Measurements from ENCODE around the gene PAEP. TPM values are rescaled to one million over a fixed set of nuclear protein-coding genes. Genes with fewer than 3 reads are reported as not detected.
"Not testable (repeated sequence)": the region's sequence is repeated elsewhere in the genome, so short reads cannot be mapped to it uniquely, and the experiment has no call there.

PAEP gene
- total RNA-seq, 3 donors from 2014 or later (not counting 1 experiment from before 2014, with no cell fraction given), result not detected

GRCh38 chr9:135525241-135526088 is 36.1 kb upstream of the PAEP start:
- intact Hi-C loops (cut with micrococcal nuclease), result no loop called here
- 85% methylated on average over 28 of the region's 31 CpGs for WGBS (ENCODE audit: insufficient coverage)
- no peaks in the 10 kb centered on the region for H3K36me3 Mint-ChIP-seq
- no peak overlapping the region for H3K4me3 Mint-ChIP-seq
- no peaks in the 10 kb centered on the region for H3K27me3 ChIP-seq (ENCODE audit: control insufficient read depth, insufficient read depth, low read length)
- no peaks in the 10 kb centered on the region for H3K9me3 Mint-ChIP-seq
- no peak overlapping the region for H3K27ac Mint-ChIP-seq
- H3K4me3 ChIP-seq (ENCODE audit: low read length), result no peak overlapping the region
- ATAC-seq, result no peak
- no peaks in the 10 kb centered on the region for H3K9me3 ChIP-seq (ENCODE audit: control insufficient read depth, insufficient read depth, low read length)
- no peak overlapping the region for H3K27ac ChIP-seq (ENCODE audit: low read length)
- H3K4me1 ChIP-seq (ENCODE audit: control insufficient read depth, insufficient read depth, low read length), result no peaks in the 10 kb centered on the region
- TF ChIP-seq, protein P1, sequence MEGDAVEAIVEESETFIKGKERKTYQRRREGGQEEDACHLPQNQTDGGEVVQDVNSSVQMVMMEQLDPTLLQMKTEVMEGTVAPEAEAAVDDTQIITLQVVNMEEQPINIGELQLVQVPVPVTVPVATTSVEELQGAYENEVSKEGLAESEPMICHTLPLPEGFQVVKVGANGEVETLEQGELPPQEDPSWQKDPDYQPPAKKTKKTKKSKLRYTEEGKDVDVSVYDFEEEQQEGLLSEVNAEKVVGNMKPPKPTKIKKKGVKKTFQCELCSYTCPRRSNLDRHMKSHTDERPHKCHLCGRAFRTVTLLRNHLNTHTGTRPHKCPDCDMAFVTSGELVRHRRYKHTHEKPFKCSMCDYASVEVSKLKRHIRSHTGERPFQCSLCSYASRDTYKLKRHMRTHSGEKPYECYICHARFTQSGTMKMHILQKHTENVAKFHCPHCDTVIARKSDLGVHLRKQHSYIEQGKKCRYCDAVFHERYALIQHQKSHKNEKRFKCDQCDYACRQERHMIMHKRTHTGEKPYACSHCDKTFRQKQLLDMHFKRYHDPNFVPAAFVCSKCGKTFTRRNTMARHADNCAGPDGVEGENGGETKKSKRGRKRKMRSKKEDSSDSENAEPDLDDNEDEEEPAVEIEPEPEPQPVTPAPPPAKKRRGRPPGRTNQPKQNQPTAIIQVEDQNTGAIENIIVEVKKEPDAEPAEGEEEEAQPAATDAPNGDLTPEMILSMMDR (IDR thresholded peaks at IDR 0.05), result no peak
- H3K27me3 Mint-ChIP-seq (ENCODE audit: low read depth in 2 of 2), result no peaks in the 10 kb centered on the region
- H3K36me3 ChIP-seq (ENCODE audit: control insufficient read depth, insufficient read depth, low read length), result no peaks in the 10 kb centered on the region
- H3K4me1 Mint-ChIP-seq, result no peaks in the 10 kb centered on the region
- DNase-seq, result peak in 1 of 2 donors; percentile 11

GRCh38 chr9:135526089-135526729 is 35.3 kb upstream of the PAEP start:
- 73% methylated on average over 8 of the region's 11 CpGs for WGBS (ENCODE audit: insufficient coverage)
- Mint-ChIP-seq H3K4me3 (no peak overlapping the region), H3K27me3 (ENCODE audit: low read depth in 2 of 2) (peaks cover 0 to 1% of the 10 kb centered on the region in 2 donors), H3K36me3 (no peaks in the 10 kb centered on the region), H3K9me3 (no peaks in the 10 kb centered on the region), H3K4me1 (no peaks in the 10 kb centered on the region), H3K27ac (no peak overlapping the region)
- H3K27ac ChIP-seq (ENCODE audit: low read length), result no peak overlapping the region
- no peaks in the 10 kb centered on the region for H3K36me3 ChIP-seq (ENCODE audit: control insufficient read depth, insufficient read depth, low read length)
- H3K9me3 ChIP-seq (ENCODE audit: control insufficient read depth, insufficient read depth, low read length), result no peaks in the 10 kb centered on the region
- no peaks in the 10 kb centered on the region for H3K27me3 ChIP-seq (ENCODE audit: control insufficient read depth, insufficient read depth, low read length)
- H3K4me3 ChIP-seq (ENCODE audit: low read length), result no peak overlapping the region
- TF ChIP-seq, protein P1 (IDR thresholded peaks at IDR 0.05), result no peak
- H3K4me1 ChIP-seq (ENCODE audit: control insufficient read depth, insufficient read depth, low read length), result no peaks in the 10 kb centered on the region
- intact Hi-C loops (cut with micrococcal nuclease), result no loop called here
- ATAC-seq (no peak), DNase-seq (peak in 1 of 2 donors; percentile 7)

GRCh38 chr9:135526730-135527571 is 34.6 kb upstream of the PAEP start:
- TF ChIP-seq, protein P1 (IDR thresholded peaks at IDR 0.05), result no peak
- no peaks in the 10 kb centered on the region for H3K4me1 ChIP-seq (ENCODE audit: control insufficient read depth, insufficient read depth, low read length)
- no peaks in the 10 kb centered on the region for H3K9me3 ChIP-seq (ENCODE audit: control insufficient read depth, insufficient read depth, low read length)
- no peaks in the 10 kb centered on the region for H3K9me3 Mint-ChIP-seq
- H3K4me3 Mint-ChIP-seq, result no peak overlapping the region
- 78% methylated on average over 30 of the region's 30 CpGs for WGBS (ENCODE audit: insufficient coverage)
- H3K27me3 ChIP-seq (ENCODE audit: control insufficient read depth, insufficient read depth, low read length), result peaks cover 2% of the 10 kb centered on the region
- H3K36me3 Mint-ChIP-seq, result no peaks in the 10 kb centered on the region
- H3K27ac ChIP-seq (ENCODE audit: low read length), result no peak overlapping the region
- intact Hi-C loops (cut with micrococcal nuclease), result no loop called here
- no peak overlapping the region for H3K27ac Mint-ChIP-seq
- peaks cover 3 to 9% of the 10 kb centered on the region in 2 donors for H3K27me3 Mint-ChIP-seq (ENCODE audit: low read depth in 2 of 2)
- DNase-seq, result peak in 1 of 2 donors; percentile 13
- no peaks in the 10 kb centered on the region for H3K4me1 Mint-ChIP-seq
- ATAC-seq, result no peak
- H3K4me3 ChIP-seq (ENCODE audit: low read length), result no peak overlapping the region
- no peaks in the 10 kb centered on the region for H3K36me3 ChIP-seq (ENCODE audit: control insufficient read depth, insufficient read depth, low read length)

DNA sequence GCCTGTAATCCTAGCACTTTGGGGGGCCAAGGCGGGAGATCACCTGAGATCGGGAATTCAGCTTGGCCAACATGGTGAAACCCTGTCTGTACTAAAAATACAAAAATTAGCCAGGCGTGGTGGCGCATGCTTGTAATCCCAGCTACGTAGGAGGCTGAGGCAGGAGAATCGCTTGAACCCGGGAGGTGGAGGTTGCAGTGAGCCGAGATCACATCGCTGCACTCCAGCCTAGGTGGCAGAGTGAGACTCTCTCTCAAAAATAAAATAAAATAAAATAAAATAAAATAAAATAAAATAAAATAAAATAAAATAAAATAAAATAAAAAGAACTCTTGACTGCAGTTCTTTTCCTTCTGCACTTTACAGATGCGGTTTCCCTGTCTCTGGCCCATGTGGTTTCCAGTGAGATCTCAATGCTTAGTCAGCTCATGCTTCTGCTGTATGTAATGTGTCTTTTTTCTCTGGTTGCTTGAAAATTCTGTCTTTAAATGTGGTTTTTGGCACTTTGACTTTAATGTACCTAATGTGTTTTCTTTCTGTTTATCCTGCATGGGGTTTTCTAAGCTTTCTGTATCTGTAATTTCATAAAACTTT is 32.6 kb upstream of the PAEP start:
- H3K4me3 ChIP-seq (ENCODE audit: low read length); ATAC-seq; H3K36me3 ChIP-seq (ENCODE audit: control insufficient read depth, insufficient read depth, low read length); H3K9me3 Mint-ChIP-seq; intact Hi-C loops (cut with micrococcal nuclease); DNase-seq; H3K4me1 Mint-ChIP-seq; H3K27ac ChIP-seq (ENCODE audit: low read length); H3K27me3 ChIP-seq (ENCODE audit: control insufficient read depth, insufficient read depth, low read length); H3K27ac Mint-ChIP-seq; H3K36me3 Mint-ChIP-seq; H3K4me3 Mint-ChIP-seq; H3K4me1 ChIP-seq (ENCODE audit: control insufficient read depth, insufficient read depth, low read length); H3K9me3 ChIP-seq (ENCODE audit: control insufficient read depth, insufficient read depth, low read length): not testable (repeated sequence)
- 92% methylated on average over 8 of the region's 10 CpGs for WGBS (ENCODE audit: insufficient coverage)
- H3K27me3 Mint-ChIP-seq (ENCODE audit: low read depth in 2 of 2), result peaks cover 6 to 14% of the 10 kb centered on the region in 2 donors

Data from natural killer cell (primary cell).